Stomach (tissue), 9 donors: ENCODE data around the gene NME4. TPM values are rescaled to one million over a fixed set of nuclear protein-coding genes. Genes with fewer than 3 reads are reported as not detected.

Experiments
- DNase-seq, 2 donors: peaks; one replicate each; pipeline versions ENCODE4 v3.0.0 to v3.0.0-alpha.2; 2013 to 2019
- H3K27ac ChIP-seq, 5 donors: fragments of 200-600 bp in 4 of 5; sonication (generic) in 4 of 5; one replicate each; pipeline ENCODE4 v1.5.1; 2013 to 2019; ENCODE audit warnings: mild to moderate bottlenecking in 1 of 5, moderate library complexity in 1 of 5
- H3K27me3 ChIP-seq, 3 donors: fragments of 200-600 bp; sonication (generic); one replicate each; pipeline ENCODE4 v1.5.1; 2017 to 2019; ENCODE audit warnings: mixed run types in 1 of 3
- H3K36me3 ChIP-seq, 4 donors: fragments of 200-600 bp; sonication (generic); 1 replicate in 3 of 4; 2 replicates in 1 of 4; pipeline ENCODE4 v1.5.1; 2016 to 2019
- H3K4me1 ChIP-seq, 4 donors: fragments of 200-600 bp; sonication (generic); one replicate each; pipeline ENCODE4 v1.5.1; 2016 to 2019
- H3K4me3 ChIP-seq, 4 donors: fragments of 200-600 bp; sonication (generic) in 3 of 4; one replicate each; pipeline ENCODE4 v1.5.1; 2016 to 2019; ENCODE audit warnings: mild to moderate bottlenecking in 1 of 4
- H3K9me3 ChIP-seq, 4 donors: fragments of 200-600 bp; sonication (generic); one replicate each; pipeline ENCODE4 v1.5.1; 2016 to 2019
- EP300 ChIP-seq: sonication (generic); formaldehyde crosslinking; IDR thresholded peaks from one replicate; pipeline ENCODE4 v1.6.1; 2017; ENCODE audit warnings: antibody characterized with exemption
- POLR2A ChIP-seq, 4 donors: fragments of 450-650 bp; IDR thresholded peaks; one replicate each; pipeline ENCODE4 v1.6.1; 2016; ENCODE audit warnings: antibody characterized with exemption in 4 of 4, control low read depth in 2 of 4, mild to moderate bottlenecking in 1 of 4, moderate library complexity in 1 of 4
- POLR2AphosphoS5 ChIP-seq, 3 donors: sonication (generic); formaldehyde crosslinking; IDR thresholded peaks; one replicate each; pipeline ENCODE4 v1.6.1; 2016; ENCODE audit warnings: antibody characterized with exemption in 3 of 3
- WGBS, 5 donors: extraction: QIAGEN DNeasy Blood & Tissue Kit in 3 of 5; methylation state at CpG; one replicate each; pipeline versions ENCODE4 v1.1.5 to v1.1.7; 2013 to 2018; 5-methylcytosine and 5-hydroxymethylcytosine counted together
- intact Hi-C: fragments of 100-400 bp; cut with DNase I; formaldehyde crosslinking; loops from one replicate; pipeline ENCODE4 v1.15.1; 2023; ENCODE audit warnings: low total_unique reads
- polyA plus RNA-seq, 3 donors: library from polyadenylated mRNA; stranded (reverse); fragments of 200-250 nt; gene quantifications; one replicate each; pipeline ENCODE4 v1.2.3, GENCODE V29; 2013
- total RNA-seq, 5 donors: library from RNA; depleted of rRNA; stranded (reverse); fragments of >200 nt; gene quantifications; one replicate each; pipeline versions ENCODE4 v1.1.0 to v1.2.3, GENCODE V29; 2014 to 2016
- TF ChIP-seq, protein P1 (sequence below), 7 experiments: fragments of 450-650 bp in 4 of 7; fragments of 200-600 bp in 3 of 7; sonication (generic) in 3 of 7; IDR thresholded peaks; one replicate each; pipeline ENCODE4 v1.5.1; 2016 to 2019; ENCODE audit warnings: antibody characterized with exemption in 7 of 7, control low read depth in 2 of 7, mild to moderate bottlenecking in 1 of 7
- donor health status: healthy with polysubstance abuse.
- donor health status: Bipolar disorder and iron deficiency.
- donor health status: healthy.

NME4 gene
- total and polyA plus RNA-seq, 8 donors, result 23.3 to 187 (median 89.8) TPM

DNA sequence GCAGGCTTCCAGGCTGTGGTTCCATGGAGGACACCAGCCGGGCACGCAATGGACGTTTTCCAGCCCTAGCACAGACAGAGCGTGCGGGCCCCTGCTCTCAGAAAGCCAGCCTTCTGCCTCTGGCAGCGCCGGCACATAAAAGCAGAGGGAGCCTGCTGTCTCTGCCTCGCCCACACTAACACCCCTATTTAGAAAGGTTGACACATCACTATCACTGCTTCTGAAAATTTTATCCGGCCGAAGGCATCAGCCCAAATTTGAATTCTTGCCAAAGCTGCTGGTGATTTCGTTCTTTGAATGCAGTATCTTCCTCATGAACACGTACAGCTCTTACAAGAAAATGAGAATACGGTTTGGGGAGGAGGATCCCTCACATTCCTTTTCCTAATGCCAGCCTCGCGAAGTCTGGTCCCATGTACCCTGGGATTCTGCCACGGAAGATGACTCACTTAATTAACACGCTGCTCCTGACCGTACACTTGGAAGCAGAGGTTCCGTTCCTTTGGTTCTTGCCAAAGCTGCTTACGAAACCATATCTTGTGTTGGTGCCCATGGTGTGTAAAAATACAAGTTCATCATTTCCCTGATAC, 27.1 kb downstream of the NME4 start:
- intact Hi-C loops, result no loop called here
- peak overlapping the region; percentile 92 to 98 (median 95) for H3K27ac ChIP-seq
- WGBS, 5 donors, result 34 to 63% (median 51%) methylated on average over 14 to 20 of the region's 20 CpGs
- H3K36me3 ChIP-seq, result no peaks in the 10 kb centered on the region
- H3K27me3 ChIP-seq, result no peaks in the 10 kb centered on the region
- TF ChIP-seq EP300 (no peak), POLR2A (IDR thresholded peaks at IDR 0.05) (no peak), POLR2AphosphoS5 (IDR thresholded peaks at IDR 0.05) (peak; percentile 69 to 89 (median 71))
- TF ChIP-seq, protein P1, sequence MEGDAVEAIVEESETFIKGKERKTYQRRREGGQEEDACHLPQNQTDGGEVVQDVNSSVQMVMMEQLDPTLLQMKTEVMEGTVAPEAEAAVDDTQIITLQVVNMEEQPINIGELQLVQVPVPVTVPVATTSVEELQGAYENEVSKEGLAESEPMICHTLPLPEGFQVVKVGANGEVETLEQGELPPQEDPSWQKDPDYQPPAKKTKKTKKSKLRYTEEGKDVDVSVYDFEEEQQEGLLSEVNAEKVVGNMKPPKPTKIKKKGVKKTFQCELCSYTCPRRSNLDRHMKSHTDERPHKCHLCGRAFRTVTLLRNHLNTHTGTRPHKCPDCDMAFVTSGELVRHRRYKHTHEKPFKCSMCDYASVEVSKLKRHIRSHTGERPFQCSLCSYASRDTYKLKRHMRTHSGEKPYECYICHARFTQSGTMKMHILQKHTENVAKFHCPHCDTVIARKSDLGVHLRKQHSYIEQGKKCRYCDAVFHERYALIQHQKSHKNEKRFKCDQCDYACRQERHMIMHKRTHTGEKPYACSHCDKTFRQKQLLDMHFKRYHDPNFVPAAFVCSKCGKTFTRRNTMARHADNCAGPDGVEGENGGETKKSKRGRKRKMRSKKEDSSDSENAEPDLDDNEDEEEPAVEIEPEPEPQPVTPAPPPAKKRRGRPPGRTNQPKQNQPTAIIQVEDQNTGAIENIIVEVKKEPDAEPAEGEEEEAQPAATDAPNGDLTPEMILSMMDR (IDR thresholded peaks at IDR 0.05), result no peak
- no peaks in the 10 kb centered on the region for H3K9me3 ChIP-seq
- peak overlapping the region; percentile 54 to 83 (median 69) for H3K4me3 ChIP-seq
- peak; percentile 35 to 41 for DNase-seq
- H3K4me1 ChIP-seq, result peaks cover 21 to 49% (median 43%) of the 10 kb centered on the region in 4 donors

DNA sequence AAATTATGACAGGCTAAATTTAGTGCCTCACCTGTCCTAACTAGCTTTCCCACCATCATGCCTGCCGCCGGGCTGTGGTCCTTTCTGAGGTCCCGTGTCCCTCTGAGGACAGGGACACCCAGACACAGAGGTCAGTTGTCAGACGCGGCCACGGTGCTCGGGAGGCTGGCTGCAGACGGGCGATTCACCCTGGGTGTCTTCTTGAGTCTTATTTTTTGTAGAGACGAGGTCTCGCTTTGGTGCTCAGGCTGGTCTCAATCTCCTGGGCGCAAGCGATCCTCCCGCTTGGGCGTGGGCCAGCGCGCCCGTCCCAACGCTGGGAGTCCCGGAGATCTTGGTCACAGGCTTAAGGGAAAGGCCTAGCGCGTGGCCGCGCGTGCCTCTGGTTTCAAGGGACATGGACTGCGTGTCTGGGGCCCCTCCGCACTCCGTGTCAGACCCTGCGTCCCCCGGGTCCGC, 27.7 kb downstream of the NME4 start:
- intact Hi-C loops, result no loop called here
- DNase-seq, result peak in 1 of 2 donors; percentile 40
- Histone ChIP-seq H3K4me1 (peaks cover 21 to 52% (median 45%) of the 10 kb centered on the region in 4 donors), H3K36me3 (no peaks in the 10 kb centered on the region), H3K27me3 (no peaks in the 10 kb centered on the region), H3K27ac (peak overlapping the region; percentile 92 to 98 (median 95)), H3K4me3 (peak overlapping the region; percentile 54 to 83 (median 69)), H3K9me3 (no peaks in the 10 kb centered on the region)
- TF ChIP-seq POLR2A (IDR thresholded peaks at IDR 0.05), result no peak
- TF ChIP-seq EP300, result peak; percentile 17
- TF ChIP-seq, protein P1 (IDR thresholded peaks at IDR 0.05), result no peak
- TF ChIP-seq POLR2AphosphoS5 (IDR thresholded peaks at IDR 0.05), result no peak
- WGBS, 5 donors, result 5 to 13% (median 10%) methylated on average over 19 to 31 of the region's 31 CpGs

DNA sequence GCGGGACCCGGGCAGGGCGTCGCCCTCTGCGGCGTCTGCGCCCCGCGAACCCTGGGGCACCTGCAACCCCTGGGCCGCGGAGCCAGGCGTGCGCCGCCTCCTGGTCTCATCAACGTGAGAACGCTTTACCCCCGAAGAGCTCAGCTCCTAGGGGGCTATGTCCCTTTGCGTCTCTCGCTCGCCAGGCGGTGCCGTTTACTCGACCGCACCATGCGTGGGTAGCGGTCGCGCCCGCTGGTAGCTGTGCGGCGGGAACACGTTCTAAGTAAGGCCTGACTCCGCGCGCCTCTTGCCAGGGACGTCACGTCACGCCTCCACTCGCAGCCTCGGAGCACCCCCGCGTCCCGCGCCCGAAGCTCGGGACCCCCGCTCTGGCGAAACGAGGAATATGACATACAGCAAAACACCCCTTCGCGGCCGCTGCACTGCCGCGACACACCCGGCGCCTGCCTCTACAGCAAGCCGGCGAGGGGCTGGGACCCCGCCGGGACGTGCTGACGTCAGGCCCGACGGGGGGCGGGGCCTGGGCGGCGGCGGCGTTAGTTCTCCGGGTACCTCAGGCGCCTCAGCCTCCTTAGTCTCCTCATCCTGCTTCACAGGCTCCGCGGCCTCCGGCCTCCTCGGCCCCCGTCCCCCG, 28.2 kb downstream of the NME4 start, which contains the start of gene RAB11FIP3:
TSS of gene RAB11FIP3 (plus strand) at position 568 of the 637 bp plus-strand sequence. CDS start 358 bp downstream, outside the sequence.
- Histone ChIP-seq H3K27me3 (no peaks in the 10 kb centered on the region), H3K4me3 (peak within 1 kb of the TSS; percentile 54 to 83 (median 69)), H3K4me1 (peaks cover 21 to 57% (median 47%) of the 10 kb centered on the region in 4 donors), H3K36me3 (no peaks in the 10 kb centered on the region), H3K9me3 (no peaks in the 10 kb centered on the region), H3K27ac (peak within 1 kb of the TSS; percentile 92 to 98 (median 95))
- TF ChIP-seq POLR2A (IDR thresholded peaks at IDR 0.05), result peak in 1 of 4 donors; percentile 16
- TF ChIP-seq EP300, result no peak
- peak; percentile 20 to 85 (median 78) for TF ChIP-seq POLR2AphosphoS5 (IDR thresholded peaks at IDR 0.05)
- TF ChIP-seq, protein P1 (IDR thresholded peaks at IDR 0.05), result peak in 1 of 7 experiments; percentile 6
- WGBS, 5 donors, result 0 to 1% (median 0%) methylated on average over 25 to 77 of the region's 77 CpGs
- intact Hi-C loops, result no loop called here
- peak; percentile 80 to 94 for DNase-seq

DNA sequence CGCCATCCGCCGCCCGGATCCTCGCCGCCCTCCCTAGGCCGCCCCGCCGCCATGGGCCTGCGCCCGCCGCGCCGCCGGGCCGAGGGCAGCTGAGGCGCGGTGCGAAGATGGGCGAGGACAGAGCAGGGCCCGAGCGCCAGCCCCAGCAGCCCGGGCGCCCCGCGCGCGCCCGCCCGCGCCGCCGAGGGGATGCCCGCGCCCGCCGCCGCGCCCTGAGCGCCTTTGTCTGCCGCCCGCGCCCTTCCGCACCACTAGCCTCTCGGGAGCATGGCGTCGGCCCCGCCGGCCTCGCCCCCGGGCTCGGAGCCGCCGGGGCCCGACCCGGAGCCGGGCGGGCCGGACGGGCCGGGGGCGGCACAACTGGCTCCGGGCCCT, 28.7 kb downstream of the NME4 start:
- Histone ChIP-seq H3K36me3 (no peaks in the 10 kb centered on the region), H3K4me3 (peak overlapping the region; percentile 54 to 83 (median 69)), H3K27ac (peak overlapping the region; percentile 92 to 98 (median 95)), H3K27me3 (no peaks in the 10 kb centered on the region), H3K4me1 (peaks cover 21 to 59% (median 49%) of the 10 kb centered on the region in 4 donors), H3K9me3 (no peaks in the 10 kb centered on the region)
- DNase-seq, result no peak
- WGBS, 5 donors, result 0% methylated on average over 18 to 63 of the region's 63 CpGs
- intact Hi-C loops, result no loop called here
- TF ChIP-seq, protein P1 (IDR thresholded peaks at IDR 0.05), result no peak
- TF ChIP-seq POLR2AphosphoS5 (IDR thresholded peaks at IDR 0.05), result no peak
- no peak for TF ChIP-seq POLR2A (IDR thresholded peaks at IDR 0.05)
- no peak for TF ChIP-seq EP300
